HFFc6 (cell line): Measurements from ENCODE around the gene ARHGEF25. TPM values are rescaled to one million over a fixed set of nuclear protein-coding genes. Genes with fewer than 3 reads are reported as not detected.
"Not testable (repeated sequence)": the region's sequence is repeated elsewhere in the genome, so short reads cannot be mapped to it uniquely, and the experiment has no call there.

ENCODE experiments used
- DNase-seq: peaks from one replicate; pipeline ENCODE4 v3.0.0-alpha.2; 2018
- H3K27ac Mint-ChIP-seq: 2 replicates; pipeline ENCODE4 v1.8.0; 2020; ENCODE audit warnings: mild to moderate bottlenecking, mixed read lengths
- H3K27me3 Mint-ChIP-seq: 2 replicates; pipeline ENCODE4 v1.8.0; 2021; ENCODE audit warnings: mild to moderate bottlenecking, moderate library complexity, mixed read lengths; ENCODE audit not compliant: insufficient read depth
- H3K36me3 Mint-ChIP-seq: 2 replicates; pipeline ENCODE4 v1.8.0; 2021; ENCODE audit warnings: low read depth, mixed read lengths
- H3K4me1 Mint-ChIP-seq: 2 replicates; pipeline ENCODE4 v1.8.0; 2020; ENCODE audit warnings: low read depth, mixed read lengths
- H3K4me3 Mint-ChIP-seq: 2 replicates; pipeline ENCODE4 v1.8.0; 2020; ENCODE audit warnings: mild to moderate bottlenecking, moderate library complexity, mixed read lengths
- H3K9me3 Mint-ChIP-seq: 2 replicates; pipeline ENCODE4 v1.8.0; 2020; ENCODE audit warnings: mild to moderate bottlenecking, mixed read lengths
- total RNA-seq, 6 experiments: library from RNA; stranded (reverse); fragmentation: NEBNext Ultra II Directional; extraction: Animal tissue kit (Norgen Biotek cat#: 25700); gene quantifications; 2 replicates in 1 of 6; 3 replicates in 5 of 6; pipeline ENCODE4 v1.2.3, GENCODE V29; 2021
- TF ChIP-seq, protein P1 (sequence below): fragments of 200-600 bp; sonication (generic); IDR thresholded peaks from 2 replicates; pipeline ENCODE4 v1.5.0; 2021; ENCODE audit warnings: antibody characterized with exemption, mild to moderate bottlenecking

The ARHGEF25 gene
- total RNA-seq, 6 experiments from 2014 or later = 10.2 to 21.9 (median 11.9) TPM

DNA sequence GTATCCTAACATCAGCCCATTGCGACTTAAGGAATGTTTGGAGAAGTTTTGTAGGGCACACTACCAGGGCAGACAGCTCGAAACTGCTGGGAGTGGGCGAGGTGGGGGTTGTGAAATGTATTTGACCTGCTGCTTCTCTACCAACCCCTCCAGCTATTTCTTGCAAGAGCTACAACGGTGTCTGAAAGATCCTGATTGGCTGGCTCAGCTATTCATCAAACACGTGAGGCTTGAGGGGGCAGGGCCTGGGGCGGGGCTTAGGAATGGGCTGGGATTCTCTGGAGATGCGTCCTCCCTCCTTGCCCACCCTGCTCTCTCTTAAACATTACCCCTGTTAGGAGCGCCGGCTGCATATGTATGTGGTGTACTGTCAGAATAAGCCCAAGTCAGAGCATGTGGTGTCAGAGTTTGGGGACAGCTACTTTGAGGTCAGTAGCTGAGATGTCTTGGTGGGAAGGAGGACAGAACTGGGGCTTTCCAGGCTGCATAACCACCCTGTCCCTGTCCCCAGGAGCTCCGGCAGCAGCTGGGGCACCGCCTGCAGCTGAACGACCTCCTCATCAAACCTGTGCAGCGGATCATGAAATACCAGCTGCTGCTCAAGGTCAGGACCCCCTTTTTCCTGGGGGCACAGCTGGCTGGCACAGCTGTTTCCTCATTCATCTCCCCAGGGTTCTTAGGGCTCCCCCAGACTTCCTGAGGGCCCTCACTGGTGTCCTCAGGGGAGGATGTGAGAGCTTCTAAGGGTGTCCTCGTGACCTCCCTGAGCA is 3.1 kb downstream of the ARHGEF25 start:
- TF ChIP-seq, protein P1, sequence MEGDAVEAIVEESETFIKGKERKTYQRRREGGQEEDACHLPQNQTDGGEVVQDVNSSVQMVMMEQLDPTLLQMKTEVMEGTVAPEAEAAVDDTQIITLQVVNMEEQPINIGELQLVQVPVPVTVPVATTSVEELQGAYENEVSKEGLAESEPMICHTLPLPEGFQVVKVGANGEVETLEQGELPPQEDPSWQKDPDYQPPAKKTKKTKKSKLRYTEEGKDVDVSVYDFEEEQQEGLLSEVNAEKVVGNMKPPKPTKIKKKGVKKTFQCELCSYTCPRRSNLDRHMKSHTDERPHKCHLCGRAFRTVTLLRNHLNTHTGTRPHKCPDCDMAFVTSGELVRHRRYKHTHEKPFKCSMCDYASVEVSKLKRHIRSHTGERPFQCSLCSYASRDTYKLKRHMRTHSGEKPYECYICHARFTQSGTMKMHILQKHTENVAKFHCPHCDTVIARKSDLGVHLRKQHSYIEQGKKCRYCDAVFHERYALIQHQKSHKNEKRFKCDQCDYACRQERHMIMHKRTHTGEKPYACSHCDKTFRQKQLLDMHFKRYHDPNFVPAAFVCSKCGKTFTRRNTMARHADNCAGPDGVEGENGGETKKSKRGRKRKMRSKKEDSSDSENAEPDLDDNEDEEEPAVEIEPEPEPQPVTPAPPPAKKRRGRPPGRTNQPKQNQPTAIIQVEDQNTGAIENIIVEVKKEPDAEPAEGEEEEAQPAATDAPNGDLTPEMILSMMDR = no peak
- Mint-ChIP-seq H3K36me3 (peaks cover 13% of the 10 kb centered on the region), H3K27me3 (peaks cover 6% of the 10 kb centered on the region; the same call in 1 of the 2 replicates), H3K4me1 (peaks cover 20% of the 10 kb centered on the region), H3K27ac (no peak overlapping the region), H3K4me3 (no peak overlapping the region), H3K9me3 (no peaks in the 10 kb centered on the region)
- DNase-seq = no peak

DNA sequence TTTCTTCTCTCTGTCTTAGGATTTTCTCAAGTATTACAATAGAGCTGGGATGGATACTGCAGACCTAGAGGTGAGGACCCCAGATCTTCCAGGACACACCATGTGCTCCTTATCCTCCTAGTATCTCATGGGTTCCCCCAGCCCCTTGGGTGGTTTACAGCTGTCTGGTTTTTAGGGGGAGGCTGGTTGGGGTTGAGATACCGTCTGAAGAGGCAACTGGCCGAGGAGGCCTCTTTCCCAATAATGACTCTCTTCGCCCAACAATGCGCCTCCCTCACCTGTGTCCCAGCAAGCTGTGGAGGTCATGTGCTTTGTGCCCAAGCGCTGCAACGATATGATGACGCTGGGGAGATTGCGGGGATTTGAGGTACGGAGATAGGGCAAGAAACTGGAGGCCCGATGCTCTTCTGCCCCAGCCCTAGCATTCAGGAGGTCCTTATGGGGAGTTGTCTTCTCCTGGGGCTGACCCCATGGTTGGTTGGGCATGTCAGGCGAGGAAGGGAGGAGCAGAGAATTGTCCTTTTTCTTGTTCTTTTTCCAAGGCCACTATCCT is 3.8 kb downstream of the ARHGEF25 start:
- DNase-seq = no peak
- H3K9me3 Mint-ChIP-seq = no peaks in the 10 kb centered on the region
- TF ChIP-seq, protein P1 = no peak
- peaks cover 6% of the 10 kb centered on the region; the same call in 1 of the 2 replicates for H3K27me3 Mint-ChIP-seq
- H3K36me3 Mint-ChIP-seq = peaks cover 13% of the 10 kb centered on the region
- H3K27ac Mint-ChIP-seq = no peak overlapping the region
- H3K4me3 Mint-ChIP-seq = no peak overlapping the region
- H3K4me1 Mint-ChIP-seq = peaks cover 20% of the 10 kb centered on the region

DNA sequence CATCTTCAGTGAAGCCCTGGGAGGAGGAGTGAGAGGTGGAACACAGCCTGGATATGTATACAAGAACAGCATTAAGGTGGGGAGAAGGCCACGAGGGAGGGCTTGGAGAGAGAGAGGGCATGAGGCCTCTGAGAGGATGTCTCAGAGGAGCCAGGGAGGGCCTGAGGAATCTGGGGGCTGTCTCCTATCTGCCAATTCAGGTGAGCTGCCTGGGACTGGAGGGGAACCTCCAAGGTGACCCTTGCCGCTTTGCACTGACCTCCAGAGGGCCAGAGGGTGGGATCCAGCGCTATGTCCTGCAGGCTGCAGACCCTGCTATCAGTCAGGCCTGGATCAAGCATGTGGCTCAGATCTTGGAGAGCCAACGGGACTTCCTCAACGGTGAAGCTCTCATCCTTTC is 4.4 kb downstream of the ARHGEF25 start:
- DNase-seq = no peak
- H3K27me3 Mint-ChIP-seq = peaks cover 5% of the 10 kb centered on the region

DNA sequence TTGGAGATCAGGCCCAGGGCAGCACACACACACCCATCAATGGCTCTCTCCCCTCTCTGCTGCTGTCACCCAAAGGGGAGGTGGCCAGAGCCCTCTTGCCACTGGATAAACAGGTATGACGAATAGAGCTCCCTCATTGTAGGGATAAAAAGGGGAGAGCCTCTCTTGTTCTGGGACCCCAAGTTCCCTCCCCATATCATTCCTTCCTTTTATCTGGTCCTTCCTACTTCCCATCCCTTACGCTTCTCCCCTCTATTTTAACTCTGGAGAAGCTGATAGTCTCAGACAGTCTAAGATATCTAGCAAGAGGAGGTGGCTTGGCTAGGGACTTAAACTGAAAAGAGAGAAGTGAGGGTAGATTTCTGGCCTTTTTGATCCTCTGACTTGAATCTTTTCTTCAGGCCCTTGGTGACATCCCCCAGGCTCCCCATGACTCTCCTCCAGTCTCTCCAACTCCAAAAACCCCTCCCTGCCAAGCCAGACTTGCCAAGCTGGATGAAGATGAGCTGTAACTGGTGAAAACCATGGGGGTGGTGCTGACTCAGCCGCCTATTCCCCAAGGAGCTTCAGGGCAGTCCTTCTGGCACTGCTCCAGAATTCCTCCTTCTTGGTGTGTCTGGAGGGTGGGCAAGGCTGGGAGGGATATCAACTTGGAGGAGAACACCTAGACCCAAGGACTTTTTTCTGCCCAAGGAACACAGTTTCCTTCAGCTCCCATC is 5.3 kb downstream of the ARHGEF25 start:
- Mint-ChIP-seq H3K4me3 (no peak overlapping the region), H3K27ac (no peak overlapping the region), H3K27me3 (peaks cover 5% of the 10 kb centered on the region), H3K4me1 (peaks cover 15% of the 10 kb centered on the region), H3K36me3 (peaks cover 13% of the 10 kb centered on the region), H3K9me3 (no peaks in the 10 kb centered on the region)
- TF ChIP-seq, protein P1 = no peak
- peak; percentile 55 for DNase-seq

More for the DNA sequence above, 4.4 kb downstream of the ARHGEF25 start:
- Mint-ChIP-seq H3K36me3 (peaks cover 13% of the 10 kb centered on the region), H3K9me3 (no peaks in the 10 kb centered on the region), H3K27ac (no peak overlapping the region), H3K4me1 (peaks cover 15% of the 10 kb centered on the region), H3K4me3 (no peak overlapping the region)
- TF ChIP-seq, protein P1 = no peak

DNA sequence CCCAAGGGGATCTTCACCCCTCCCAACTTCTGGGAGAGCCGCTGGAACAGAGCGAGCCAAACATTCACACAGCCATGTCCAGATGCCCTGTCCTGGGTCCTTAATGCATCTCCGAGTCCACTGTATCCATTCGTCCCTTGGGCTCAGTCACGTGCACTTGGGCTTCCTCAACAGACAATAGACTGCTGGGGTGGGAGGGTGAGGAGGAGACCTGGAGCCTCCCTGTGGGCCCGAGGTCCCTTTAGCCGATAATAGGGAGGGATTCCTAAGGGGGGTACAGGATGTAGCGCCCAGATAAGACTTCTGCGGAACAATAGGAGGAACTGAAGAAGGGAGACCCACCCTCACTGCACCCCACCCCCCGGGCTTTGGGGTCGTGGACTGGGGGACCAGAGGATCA is 6.7 kb downstream of the ARHGEF25 start:
- peaks cover 14% of the 10 kb centered on the region for H3K4me1 Mint-ChIP-seq
- TF ChIP-seq, protein P1 = no peak
- no peak overlapping the region for H3K27ac Mint-ChIP-seq
- H3K4me3 Mint-ChIP-seq = no peak overlapping the region
- no peaks in the 10 kb centered on the region for H3K9me3 Mint-ChIP-seq
- H3K27me3 Mint-ChIP-seq = peaks cover 13% of the 10 kb centered on the region
- H3K36me3 Mint-ChIP-seq = peaks cover 13% of the 10 kb centered on the region
- no peak for DNase-seq

DNA sequence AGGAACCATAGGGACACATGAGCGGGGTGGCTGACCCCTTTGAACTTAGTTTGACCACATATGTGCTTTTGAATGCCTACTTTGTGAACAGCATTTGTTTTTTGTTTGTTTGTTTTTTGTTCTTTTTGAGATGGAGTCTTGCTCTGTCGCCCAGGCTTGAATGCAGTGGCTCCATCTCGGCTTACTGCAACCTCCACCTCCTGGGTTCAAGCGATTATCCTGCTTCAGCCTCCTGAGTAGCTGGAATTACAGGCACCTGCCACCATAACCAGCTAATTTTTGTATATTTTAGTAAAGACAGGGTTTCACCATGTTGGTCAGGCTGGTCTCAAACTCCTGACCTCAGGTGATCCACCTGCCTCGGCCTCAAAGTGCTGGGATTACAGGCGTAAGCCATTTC is 7.2 kb downstream of the ARHGEF25 start:
- not testable (repeated sequence) for H3K9me3 Mint-ChIP-seq, H3K27ac Mint-ChIP-seq, DNase-seq, H3K4me3 Mint-ChIP-seq
- H3K36me3 Mint-ChIP-seq = peaks cover 13% of the 10 kb centered on the region
- H3K27me3 Mint-ChIP-seq = peaks cover 14% of the 10 kb centered on the region
- H3K4me1 Mint-ChIP-seq = peaks cover 14% of the 10 kb centered on the region
